ENCODE data around the gene PAX6. TPM values are rescaled to one million over a fixed set of nuclear protein-coding genes. Genes with fewer than 3 reads are reported as not detected.

PAX6 gene
- total RNA-seq, 1 experiment from 2014 or later: 0.49 TPM

DNA sequence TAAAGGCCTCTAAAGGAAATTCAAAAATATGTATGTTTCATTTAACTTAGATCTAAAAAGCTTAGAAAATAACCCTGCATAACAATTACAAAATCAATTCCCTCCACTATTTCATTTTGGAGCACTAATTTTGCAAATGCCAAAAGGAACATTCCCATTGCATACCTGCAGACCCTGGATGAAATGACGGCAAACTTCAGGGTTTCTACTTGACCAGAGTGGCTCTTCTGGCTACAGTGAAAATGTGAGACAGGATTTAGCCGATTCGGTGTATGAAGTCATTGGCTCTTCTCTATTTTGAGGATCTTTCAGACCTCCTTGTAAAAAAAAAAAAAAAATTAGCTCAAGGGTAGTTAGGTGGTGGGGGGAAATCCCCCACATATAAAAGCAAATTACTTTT, 44.1 kb downstream of the PAX6 start:
- no TSS peak for BruUV-seq (replicated peaks)
- CTCF ChIA-PET: no interaction called here
- TF ChIP-seq, protein P1, sequence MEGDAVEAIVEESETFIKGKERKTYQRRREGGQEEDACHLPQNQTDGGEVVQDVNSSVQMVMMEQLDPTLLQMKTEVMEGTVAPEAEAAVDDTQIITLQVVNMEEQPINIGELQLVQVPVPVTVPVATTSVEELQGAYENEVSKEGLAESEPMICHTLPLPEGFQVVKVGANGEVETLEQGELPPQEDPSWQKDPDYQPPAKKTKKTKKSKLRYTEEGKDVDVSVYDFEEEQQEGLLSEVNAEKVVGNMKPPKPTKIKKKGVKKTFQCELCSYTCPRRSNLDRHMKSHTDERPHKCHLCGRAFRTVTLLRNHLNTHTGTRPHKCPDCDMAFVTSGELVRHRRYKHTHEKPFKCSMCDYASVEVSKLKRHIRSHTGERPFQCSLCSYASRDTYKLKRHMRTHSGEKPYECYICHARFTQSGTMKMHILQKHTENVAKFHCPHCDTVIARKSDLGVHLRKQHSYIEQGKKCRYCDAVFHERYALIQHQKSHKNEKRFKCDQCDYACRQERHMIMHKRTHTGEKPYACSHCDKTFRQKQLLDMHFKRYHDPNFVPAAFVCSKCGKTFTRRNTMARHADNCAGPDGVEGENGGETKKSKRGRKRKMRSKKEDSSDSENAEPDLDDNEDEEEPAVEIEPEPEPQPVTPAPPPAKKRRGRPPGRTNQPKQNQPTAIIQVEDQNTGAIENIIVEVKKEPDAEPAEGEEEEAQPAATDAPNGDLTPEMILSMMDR (IDR thresholded peaks at IDR 0.05): no peak
- TF ChIP-seq POLR2AphosphoS5 (IDR thresholded peaks at IDR 0.05; ENCODE audit: low read depth, low read length) (no peak), SIN3A (IDR thresholded peaks at IDR 0.05; ENCODE audit: borderline replicate concordance, insufficient read depth, low read depth, low read length) (no peak), TCF7L2 (IDR thresholded peaks at IDR 0.05; ENCODE audit: low read depth, low read length) (no peak)
- TF ChIP-seq, protein P2, sequence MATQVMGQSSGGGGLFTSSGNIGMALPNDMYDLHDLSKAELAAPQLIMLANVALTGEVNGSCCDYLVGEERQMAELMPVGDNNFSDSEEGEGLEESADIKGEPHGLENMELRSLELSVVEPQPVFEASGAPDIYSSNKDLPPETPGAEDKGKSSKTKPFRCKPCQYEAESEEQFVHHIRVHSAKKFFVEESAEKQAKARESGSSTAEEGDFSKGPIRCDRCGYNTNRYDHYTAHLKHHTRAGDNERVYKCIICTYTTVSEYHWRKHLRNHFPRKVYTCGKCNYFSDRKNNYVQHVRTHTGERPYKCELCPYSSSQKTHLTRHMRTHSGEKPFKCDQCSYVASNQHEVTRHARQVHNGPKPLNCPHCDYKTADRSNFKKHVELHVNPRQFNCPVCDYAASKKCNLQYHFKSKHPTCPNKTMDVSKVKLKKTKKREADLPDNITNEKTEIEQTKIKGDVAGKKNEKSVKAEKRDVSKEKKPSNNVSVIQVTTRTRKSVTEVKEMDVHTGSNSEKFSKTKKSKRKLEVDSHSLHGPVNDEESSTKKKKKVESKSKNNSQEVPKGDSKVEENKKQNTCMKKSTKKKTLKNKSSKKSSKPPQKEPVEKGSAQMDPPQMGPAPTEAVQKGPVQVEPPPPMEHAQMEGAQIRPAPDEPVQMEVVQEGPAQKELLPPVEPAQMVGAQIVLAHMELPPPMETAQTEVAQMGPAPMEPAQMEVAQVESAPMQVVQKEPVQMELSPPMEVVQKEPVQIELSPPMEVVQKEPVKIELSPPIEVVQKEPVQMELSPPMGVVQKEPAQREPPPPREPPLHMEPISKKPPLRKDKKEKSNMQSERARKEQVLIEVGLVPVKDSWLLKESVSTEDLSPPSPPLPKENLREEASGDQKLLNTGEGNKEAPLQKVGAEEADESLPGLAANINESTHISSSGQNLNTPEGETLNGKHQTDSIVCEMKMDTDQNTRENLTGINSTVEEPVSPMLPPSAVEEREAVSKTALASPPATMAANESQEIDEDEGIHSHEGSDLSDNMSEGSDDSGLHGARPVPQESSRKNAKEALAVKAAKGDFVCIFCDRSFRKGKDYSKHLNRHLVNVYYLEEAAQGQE (IDR thresholded peaks at IDR 0.05; ENCODE audit: insufficient read depth in 1 of 2, low read depth in 2 of 2, low read length in 1 of 2): no peak
- intact Hi-C loops (cut with micrococcal nuclease; ENCODE audit: unreplicated experiment): no loop called here
- no peaks in the 10 kb centered on the region for H3K27me3 ChIP-seq (ENCODE audit: control insufficient read depth, insufficient read depth, low read length)
- H3K27ac ChIP-seq (ENCODE audit: low read length): no peak overlapping the region
- no peaks in the 10 kb centered on the region for H3K9me3 ChIP-seq (ENCODE audit: control insufficient read depth, insufficient read depth, low read depth, low read length)
- H3K4me3 ChIP-seq (ENCODE audit: low read depth in 2 of 2, low read length in 2 of 2): no peak overlapping the region
- no peaks in the 10 kb centered on the region for H3K36me3 ChIP-seq (ENCODE audit: control insufficient read depth, insufficient read depth, low read length)
- POLR2A ChIA-PET: no interaction called here
- DNase-seq (ENCODE audit: low read depth, low spot score): no peak
- H3K4me1 ChIP-seq (ENCODE audit: control insufficient read depth, insufficient read depth, low read length): no peaks in the 10 kb centered on the region
- in situ Hi-C loops (cut with HindIII; ENCODE audit: low pct_unique_long_range_greater_than_20kb, low sequenced_read_pairs): no loop called here
- ATAC-seq: no peak

DNA sequence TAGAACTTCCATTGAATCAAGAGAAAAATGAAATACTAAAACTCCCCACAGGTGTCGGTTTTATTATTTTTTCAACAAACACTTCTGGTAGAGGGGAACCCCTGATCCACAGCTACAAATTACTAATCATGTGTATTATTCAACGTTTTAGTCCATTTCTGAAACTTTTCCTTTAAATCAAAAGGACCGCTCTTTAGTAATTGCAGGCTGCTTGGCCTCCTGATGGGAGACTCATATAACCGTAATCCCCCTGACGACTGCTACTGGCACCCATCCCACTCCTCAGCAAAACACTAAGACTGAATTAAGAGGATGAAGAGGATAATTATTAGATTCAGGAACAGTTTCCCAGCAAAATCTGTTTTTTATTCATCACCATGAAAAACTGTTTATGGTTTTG, 46.4 kb downstream of the PAX6 start:
- H3K4me1 ChIP-seq (ENCODE audit: control insufficient read depth, insufficient read depth, low read length): no peaks in the 10 kb centered on the region
- H3K9me3 ChIP-seq (ENCODE audit: control insufficient read depth, insufficient read depth, low read depth, low read length): no peaks in the 10 kb centered on the region
- ATAC-seq (no peak), DNase-seq (ENCODE audit: low read depth, low spot score) (no peak)
- BruUV-seq (replicated peaks): no TSS peak
- H3K27ac ChIP-seq (ENCODE audit: low read length): no peak overlapping the region
- ChIA-PET CTCF (interaction anchor here (0.6 kb wide), 1 partner anchor 86 kb away, joined by 6 read pairs; no protein-coding TSS in a partner anchor), POLR2A (no interaction called here)
- TF ChIP-seq, protein P1 (IDR thresholded peaks at IDR 0.05): no peak
- TF ChIP-seq POLR2AphosphoS5 (IDR thresholded peaks at IDR 0.05; ENCODE audit: low read depth, low read length): no peak
- intact Hi-C loops (cut with micrococcal nuclease; ENCODE audit: unreplicated experiment) (no loop called here), in situ Hi-C loops (cut with HindIII; ENCODE audit: low pct_unique_long_range_greater_than_20kb, low sequenced_read_pairs) (no loop called here)
- H3K4me3 ChIP-seq (ENCODE audit: low read depth in 2 of 2, low read length in 2 of 2): no peak overlapping the region
- H3K36me3 ChIP-seq (ENCODE audit: control insufficient read depth, insufficient read depth, low read length): no peaks in the 10 kb centered on the region
- no peaks in the 10 kb centered on the region for H3K27me3 ChIP-seq (ENCODE audit: control insufficient read depth, insufficient read depth, low read length)
